Transverse colon (tissue), 4 donors: ENCODE data around the gene KLHL18.

Experiments used
- CTCF ChIP-seq, 5 experiments: fragments of 200-600 bp in 3 of 5; fragments of 450-650 bp in 2 of 5; sonication (generic) in 3 of 5; IDR thresholded peaks; 1 replicate in 2 of 5; 2 replicates in 3 of 5; pipeline ENCODE4 v1.5.1; 2016 to 2017; ENCODE audit warnings: antibody characterized with exemption in 5 of 5, inconsistent platforms in 3 of 5, mild to moderate bottlenecking in 2 of 5, moderate library complexity in 1 of 5
- EP300 ChIP-seq: sonication (generic); formaldehyde crosslinking; IDR thresholded peaks from one replicate; pipeline ENCODE4 v1.6.1; 2017; ENCODE audit warnings: antibody characterized with exemption, low read depth
- POLR2A ChIP-seq: fragments of 450-650 bp; IDR thresholded peaks from one replicate; pipeline ENCODE4 v1.6.1; 2016; ENCODE audit warnings: antibody characterized with exemption, mild to moderate bottlenecking, moderate library complexity
- POLR2AphosphoS5 ChIP-seq, 3 donors: sonication (generic); formaldehyde crosslinking; IDR thresholded peaks; one replicate each; pipeline ENCODE4 v1.6.1; 2016; ENCODE audit warnings: antibody characterized with exemption in 3 of 3

- TF ChIP-seq CTCF (IDR thresholded peaks at IDR 0.05) (no peak), EP300 (no peak), POLR2A (no peak), POLR2AphosphoS5 (IDR thresholded peaks at IDR 0.05) (no peak)
Observed at GRCh38 chr3:47301456-47301855, 18.7 kb downstream of the KLHL18 start.
